Uterine smooth muscle cell (primary cell): Measurements from ENCODE around the gene ANAPC13. TPM values are rescaled to one million over a fixed set of nuclear protein-coding genes. Genes with fewer than 3 reads are reported as not detected.

Experiments used
- total RNA-seq: library from RNA; depleted of rRNA; stranded (reverse); fragments of >200 nt; gene quantifications from 2 replicates; pipeline ENCODE4 v1.2.3, GENCODE V29; 2014

ANAPC13 gene
- total RNA-seq = 73.8 and 121 TPM in 2 replicates

GRCh38 chr3:134485718-134486576, at the start of gene ANAPC13, which contains the start of gene CEP63:
Gene ANAPC13 (minus strand): TSS chr3:134485985. CDS start chr3:134482904, 3,081 bp downstream.
Gene CEP63 (plus strand): TSS chr3:134486057. CDS start chr3:134495321, 9,264 bp downstream.

Other genes starting within 250 kb of the ANAPC13 start
- 92.2 and 112 TPM in 2 replicates for gene RYK, start 235.1 kb downstream of the ANAPC13 start, total RNA-seq
- gene AMOTL2, start 111.5 kb downstream of the ANAPC13 start, total RNA-seq = 75.3 and 100 TPM in 2 replicates
- 15.5 and 22.4 TPM in 2 replicates for gene CEP63, start 72 bp upstream of the ANAPC13 start, total RNA-seq
- 1.1 and 2.0 TPM in 2 replicates for gene KY, start 165.0 kb upstream of the ANAPC13 start, total RNA-seq